Upper lobe of right lung (tissue), 1 donor: Measurements from ENCODE around the gene BSG. TPM values are rescaled to one million over a fixed set of nuclear protein-coding genes. Genes with fewer than 3 reads are reported as not detected.
"Not testable (repeated sequence)": the region's sequence is repeated elsewhere in the genome, so short reads cannot be mapped to it uniquely, and the experiment has no call there.

Source experiments
- ATAC-seq: fragments of 200-7000 bp; cut with Tn5 transposase; one replicate; pipeline ENCODE4 v1.9.1; 2020; ENCODE audit warnings: mild to moderate bottlenecking, moderate library complexity
- DNase-seq: peaks from one replicate; pipeline ENCODE4 v3.0.0-alpha.2; 2020
- H3K27ac ChIP-seq: fragments of 200-600 bp; one replicate; pipeline ENCODE4 v1.8.0; 2022
- H3K27me3 ChIP-seq: fragments of 200-600 bp; one replicate; pipeline ENCODE4 v1.8.0; 2022; ENCODE audit warnings: mild to moderate bottlenecking
- H3K36me3 ChIP-seq: fragments of 200-600 bp; one replicate; pipeline ENCODE4 v1.8.0; 2022
- H3K4me1 ChIP-seq: fragments of 200-600 bp; one replicate; pipeline ENCODE4 v1.8.0; 2022
- H3K4me3 ChIP-seq: fragments of 200-600 bp; one replicate; pipeline ENCODE4 v1.8.0; 2022; ENCODE audit warnings: mild to moderate bottlenecking
- H3K9me3 ChIP-seq: fragments of 200-600 bp; one replicate; pipeline ENCODE4 v1.8.0; 2022
- intact Hi-C: fragments of 100-400 bp; cut with DNase I; formaldehyde crosslinking; loops from one replicate; pipeline ENCODE4 v1.11.0; 2022
- total RNA-seq: library from RNA; stranded (reverse); fragmentation: NEBNext Ultra II Directional; extraction: Animal tissue kit (Norgen Biotek cat#: 25700); gene quantifications from one replicate; pipeline ENCODE4 v1.2.1, GENCODE V29; 2021
- TF ChIP-seq, protein P1 (sequence below): fragments of 200-600 bp; IDR thresholded peaks from one replicate; pipeline ENCODE4 v1.8.0; 2022; ENCODE audit warnings: antibody characterized with exemption
- donor health status: DM: no; HTN: yes; CAD: no; lungs with severe emphysema.

The BSG gene
- total RNA-seq, 1 donor from 2014 or later: 359 TPM

- H3K4me1 ChIP-seq: no peaks in the 10 kb centered on the region
- DNase-seq: no peak
- TF ChIP-seq, protein P1, sequence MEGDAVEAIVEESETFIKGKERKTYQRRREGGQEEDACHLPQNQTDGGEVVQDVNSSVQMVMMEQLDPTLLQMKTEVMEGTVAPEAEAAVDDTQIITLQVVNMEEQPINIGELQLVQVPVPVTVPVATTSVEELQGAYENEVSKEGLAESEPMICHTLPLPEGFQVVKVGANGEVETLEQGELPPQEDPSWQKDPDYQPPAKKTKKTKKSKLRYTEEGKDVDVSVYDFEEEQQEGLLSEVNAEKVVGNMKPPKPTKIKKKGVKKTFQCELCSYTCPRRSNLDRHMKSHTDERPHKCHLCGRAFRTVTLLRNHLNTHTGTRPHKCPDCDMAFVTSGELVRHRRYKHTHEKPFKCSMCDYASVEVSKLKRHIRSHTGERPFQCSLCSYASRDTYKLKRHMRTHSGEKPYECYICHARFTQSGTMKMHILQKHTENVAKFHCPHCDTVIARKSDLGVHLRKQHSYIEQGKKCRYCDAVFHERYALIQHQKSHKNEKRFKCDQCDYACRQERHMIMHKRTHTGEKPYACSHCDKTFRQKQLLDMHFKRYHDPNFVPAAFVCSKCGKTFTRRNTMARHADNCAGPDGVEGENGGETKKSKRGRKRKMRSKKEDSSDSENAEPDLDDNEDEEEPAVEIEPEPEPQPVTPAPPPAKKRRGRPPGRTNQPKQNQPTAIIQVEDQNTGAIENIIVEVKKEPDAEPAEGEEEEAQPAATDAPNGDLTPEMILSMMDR: no peak
- no peak overlapping the region for H3K27ac ChIP-seq
- no peaks in the 10 kb centered on the region for H3K27me3 ChIP-seq
- H3K9me3 ChIP-seq: no peaks in the 10 kb centered on the region
- no peak overlapping the region for H3K4me3 ChIP-seq
- no peak for ATAC-seq
- intact Hi-C loops: no loop called here
- peaks cover 52% of the 10 kb centered on the region for H3K36me3 ChIP-seq
Measured at GRCh38 chr19:620166-620862, 47.9 kb downstream of the BSG start.

DNA sequence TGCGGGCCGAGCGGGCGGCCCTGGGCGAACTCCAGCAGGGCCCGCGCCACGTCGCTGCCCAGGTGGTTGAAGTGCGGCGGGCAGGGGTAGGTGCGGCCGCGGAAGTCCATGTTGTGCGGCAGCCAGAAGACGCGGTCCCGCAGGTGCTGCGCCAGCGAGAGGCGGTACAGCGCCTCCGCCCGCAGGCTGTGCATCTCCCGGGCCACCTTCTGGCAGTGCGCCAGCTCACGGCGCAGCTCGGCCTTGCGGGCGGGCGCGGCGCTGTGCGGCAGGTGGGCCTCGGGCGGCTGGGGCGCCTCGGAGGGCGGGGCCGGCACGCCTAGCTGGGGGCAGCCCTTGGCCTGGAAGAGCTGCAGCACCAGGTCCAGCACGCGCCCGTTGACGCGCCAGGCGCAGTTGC, 48.8 kb downstream of the BSG start:
- ATAC-seq, DNase-seq, intact Hi-C loops, H3K4me1 ChIP-seq, H3K9me3 ChIP-seq, H3K27ac ChIP-seq, H3K4me3 ChIP-seq, H3K27me3 ChIP-seq: not testable (repeated sequence)
- peaks cover 60% of the 10 kb centered on the region for H3K36me3 ChIP-seq

GRCh38 chr19:621819-622218, 49.4 kb downstream of the BSG start:
- ATAC-seq: no peak
- TF ChIP-seq, protein P1: no peak
- intact Hi-C loops: no loop called here
- no peaks in the 10 kb centered on the region for H3K4me1 ChIP-seq
- H3K4me3 ChIP-seq: no peak overlapping the region
- no peak overlapping the region for H3K27ac ChIP-seq
- peaks cover 61% of the 10 kb centered on the region for H3K36me3 ChIP-seq
- H3K27me3 ChIP-seq: no peaks in the 10 kb centered on the region
- DNase-seq: no peak
- H3K9me3 ChIP-seq: no peaks in the 10 kb centered on the region

DNA sequence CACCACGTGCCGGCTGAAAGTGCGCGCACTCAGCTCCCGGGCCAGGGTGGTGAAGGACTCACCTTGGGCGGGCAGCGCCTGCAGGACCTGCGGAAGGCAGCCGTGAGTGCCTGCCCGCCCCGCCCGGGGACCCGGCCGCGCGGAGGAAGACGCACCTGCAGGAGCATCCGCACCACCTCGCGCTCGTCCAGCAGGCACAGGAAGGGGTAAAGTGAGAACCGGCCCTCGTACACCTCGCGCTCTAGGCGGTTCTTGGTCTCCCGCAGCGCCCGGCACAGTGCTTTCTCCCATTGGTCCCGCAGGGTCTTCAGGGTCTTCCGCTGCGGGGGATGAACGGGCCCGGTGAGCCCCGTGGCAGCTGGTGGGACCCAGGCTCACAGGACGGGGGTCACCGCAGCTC, 50.3 kb downstream of the BSG start:
- Histone ChIP-seq H3K36me3 (peaks cover 61% of the 10 kb centered on the region), H3K27ac (no peak overlapping the region), H3K4me3 (no peak overlapping the region), H3K27me3 (no peaks in the 10 kb centered on the region), H3K4me1 (no peaks in the 10 kb centered on the region), H3K9me3 (no peaks in the 10 kb centered on the region)
- no peak for ATAC-seq
- no peak for DNase-seq
- TF ChIP-seq, protein P1: no peak
- intact Hi-C loops: no loop called here

- Histone ChIP-seq H3K4me1 (no peaks in the 10 kb centered on the region), H3K36me3 (peaks cover 60% of the 10 kb centered on the region), H3K9me3 (no peaks in the 10 kb centered on the region), H3K4me3 (no peak overlapping the region), H3K27me3 (no peaks in the 10 kb centered on the region), H3K27ac (no peak overlapping the region)
- DNase-seq: no peak
- intact Hi-C loops: no loop called here
- no peak for ATAC-seq
- TF ChIP-seq, protein P1: no peak
Measured at GRCh38 chr19:623175-623916, 51.0 kb downstream of the BSG start.

DNA sequence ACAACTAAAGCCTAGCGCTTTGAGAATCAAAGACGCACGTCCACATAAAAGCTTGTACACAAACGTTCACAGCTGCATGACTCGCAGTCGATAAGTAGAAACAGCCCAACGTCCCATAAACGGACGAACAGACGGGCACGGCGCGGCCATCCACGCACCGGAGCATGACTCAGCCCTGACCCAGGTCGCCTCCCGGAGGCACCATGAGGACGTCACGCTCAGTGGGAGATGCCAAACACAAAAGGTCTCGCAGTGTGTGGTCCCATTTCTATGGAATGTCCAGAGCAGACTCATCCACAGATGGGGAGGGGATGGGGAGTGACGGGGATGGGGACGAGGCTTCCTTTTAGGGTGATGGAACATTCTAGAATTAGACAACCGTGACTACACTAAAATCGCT, 51.6 kb downstream of the BSG start:
- peaks cover 60% of the 10 kb centered on the region for H3K36me3 ChIP-seq
- TF ChIP-seq, protein P1: no peak
- intact Hi-C loops: no loop called here
- ATAC-seq (no peak), DNase-seq (no peak)
- H3K27me3 ChIP-seq: no peaks in the 10 kb centered on the region
- no peaks in the 10 kb centered on the region for H3K9me3 ChIP-seq
- H3K27ac ChIP-seq: no peak overlapping the region
- no peak overlapping the region for H3K4me3 ChIP-seq
- H3K4me1 ChIP-seq: no peaks in the 10 kb centered on the region
